K562 (cell line): ENCODE measurements around the gene NRF1. TPM values are rescaled to one million over a fixed set of nuclear protein-coding genes. Genes with fewer than 3 reads are reported as not detected.

Experiments
- ATF6 ChIP-seq: sonication (generic); formaldehyde crosslinking; IDR thresholded peaks from 2 replicates; pipeline ENCODE4 v1.4.0; 2020; ENCODE audit warnings: mild to moderate bottlenecking, missing genetic modification reagents
- BRF2 ChIP-seq: IDR thresholded peaks from 3 replicates; pipeline ENCODE4 v1.6.1; 2011; ENCODE audit warnings: borderline replicate concordance, mild to moderate bottlenecking; ENCODE audit not compliant: insufficient read length, insufficient read depth
- CREB1 ChIP-seq, 2 experiments: sonication (generic) in 1 of 2; formaldehyde crosslinking in 1 of 2; IDR thresholded peaks; 2 replicates each; pipeline versions ENCODE4 v1.6.1 to v1.8.0; 2012 to 2022; ENCODE audit warnings: inconsistent platforms in 1 of 2, mild to moderate bottlenecking in 1 of 2, missing genetic modification reagents in 1 of 2, moderate library complexity in 1 of 2
- DPF2 ChIP-seq: fragments of 450-650 bp; IDR thresholded peaks from 2 replicates; pipeline ENCODE4 v1.6.1; 2016
- E2F3 ChIP-seq: fragments of 250-450 bp; sonication (Bioruptor Pico); IDR thresholded peaks from 2 replicates; pipeline ENCODE4 v1.4.0; 2020; ENCODE audit warnings: mild to moderate bottlenecking
- E2F8 ChIP-seq: fragments of 450-650 bp; IDR thresholded peaks from 2 replicates; pipeline ENCODE4 v1.7.1; 2018; ENCODE audit warnings: mild to moderate bottlenecking, low read depth; ENCODE audit not compliant: partially characterized antibody
- ETV5 ChIP-seq: sonication (generic); formaldehyde crosslinking; IDR thresholded peaks from 2 replicates; pipeline ENCODE4 v1.4.0; 2020; ENCODE audit warnings: low read depth, mild to moderate bottlenecking, missing genetic modification reagents
- GTF2B ChIP-seq: IDR thresholded peaks from 2 replicates; pipeline ENCODE4 v1.6.1; 2011; ENCODE audit not compliant: insufficient read length; ENCODE audit errors: extremely low read depth
- MCM7 ChIP-seq, 2 experiments: fragments of 450-650 bp; IDR thresholded peaks; 2 replicates each; pipeline ENCODE4 v1.6.1; 2016 to 2018
- POLR2A ChIP-seq: fragments of 450-650 bp; conservative IDR thresholded peaks from 2 replicates; pipeline ENCODE4 v1.6.1; 2016
- RBM15 ChIP-seq: fragments of 200-400 bp; formaldehyde crosslinking; IDR thresholded peaks from 2 replicates; pipeline ENCODE4 v1.6.1; 2018; ENCODE audit warnings: mild to moderate bottlenecking, low read length, moderate library complexity; ENCODE audit not compliant: insufficient read depth
- SMAD4 ChIP-seq: fragments of 250-450 bp; sonication (Bioruptor Pico); conservative IDR thresholded peaks from 2 replicates; pipeline ENCODE4 v1.8.0; 2021; ENCODE audit warnings: inconsistent platforms, mild to moderate bottlenecking, moderate library complexity
- SMARCA5 ChIP-seq: fragments of 450-650 bp; IDR thresholded peaks from 2 replicates; pipeline ENCODE4 v1.6.1; 2016
- ZBTB2 ChIP-seq: fragments of 450-650 bp; IDR thresholded peaks from 2 replicates; pipeline ENCODE4 v1.6.1; 2016; ENCODE audit warnings: antibody characterized with exemption
- ZBTB49 ChIP-seq: sonication (generic); formaldehyde crosslinking; IDR thresholded peaks from 2 replicates; pipeline ENCODE4 v1.8.0; 2022; ENCODE audit warnings: missing genetic modification reagents, mild to moderate bottlenecking, borderline replicate concordance
- ZNF431 ChIP-seq: sonication (generic); formaldehyde crosslinking; IDR thresholded peaks from 2 replicates; pipeline ENCODE4 v1.8.0; 2022; ENCODE audit warnings: mild to moderate bottlenecking, missing genetic modification reagents
- ZNF707 ChIP-seq: fragments of 250-450 bp; sonication (Bioruptor Pico); conservative IDR thresholded peaks from 2 replicates; pipeline ENCODE4 v1.8.0; 2022; ENCODE audit warnings: inconsistent platforms, mild to moderate bottlenecking, moderate library complexity
- polyA plus RNA-seq, 8 experiments: library from polyadenylated mRNA; depleted of rRNA in 4 of 8; stranded (reverse) in 5 of 8; unstranded in 3 of 8; fragments of >200 nt; fragmentation: Nextera tagmentation in 2 of 8; fragmentation: Illumina TruSeq in 1 of 8; extraction: Ambion mirVana in 2 of 8; extraction: Trizol in 1 of 8; gene quantifications; 2 replicates each; pipeline versions ENCODE4 v1.2.1 to v1.2.3, GENCODE V29; 2011 to 2014; ENCODE audit warnings: inconsistent platforms in 1 of 8, missing spikeins in 1 of 8
- total RNA-seq, 7 experiments: library from RNA; depleted of rRNA in 6 of 7; stranded (reverse); fragments of >200 nt in 6 of 7; fragmentation: Illumina TruSeq in 2 of 7; extraction: Trizol in 2 of 7; gene quantifications; 2 replicates each; pipeline versions ENCODE4 v1.2.1 to v1.2.3, GENCODE V29; 2011 to 2021; ENCODE audit warnings: low replicate concordance in 1 of 7

NRF1 gene
- total and polyA plus RNA-seq, 9 of the 15 experiments (the other 6 are each of a cell fraction or from before 2014, with no cell fraction given) = 8.6 to 28.8 (median 20.3) TPM

GRCh38 chr7:129768614-129769399, 157.3 kb downstream of the NRF1 start (continued):
- TF ChIP-seq ATF6 = no peak
- TF ChIP-seq RBM15 = no peak
- TF ChIP-seq ZNF431 (CRISPR knock-in tag) = no peak
- TF ChIP-seq ZNF707 (CRISPR knock-in tag) = no peak
- no peak for TF ChIP-seq ZBTB49 (CRISPR knock-in tag)
- peak; percentile 22 for TF ChIP-seq E2F8
- TF ChIP-seq SMAD4 (CRISPR knock-in tag) = peak; percentile 3; the same call in 1 of the 2 replicates
- TF ChIP-seq MCM7 (IDR thresholded peaks at IDR 0.05) = no peak
- TF ChIP-seq ZBTB2 = peak; percentile 58
- TF ChIP-seq SMARCA5 = no peak
- peak; percentile 68 for TF ChIP-seq POLR2A
- TF ChIP-seq GTF2B = no peak
- peak; percentile 81 for TF ChIP-seq DPF2
- no peak for TF ChIP-seq CREB1 (IDR thresholded peaks at IDR 0.05)
- TF ChIP-seq CREB1 (CRISPR knock-in tag; IDR thresholded peaks at IDR 0.05) = no peak
- no peak for TF ChIP-seq ETV5 (CRISPR knock-in tag)
- TF ChIP-seq BRF2 = no peak
- TF ChIP-seq E2F3 (CRISPR knock-in tag) = no peak
